Left ventricle myocardium inferior (tissue), 1 donor: Measurements from ENCODE around the gene KIAA1671. TPM values are rescaled to one million over a fixed set of nuclear protein-coding genes. Genes with fewer than 3 reads are reported as not detected.
"Not testable (repeated sequence)": the region's sequence is repeated elsewhere in the genome, so short reads cannot be mapped to it uniquely, and the experiment has no call there.

Experiments used
- DNase-seq: peaks from one replicate; pipeline ENCODE4 v3.0.0-alpha.2; 2020
- H3K27ac ChIP-seq: fragments of 200-600 bp; replicated peaks from 2 replicates; pipeline ENCODE4 v1.8.0; 2021
- H3K27me3 ChIP-seq: fragments of 200-600 bp; 2 replicates; pipeline ENCODE4 v1.8.0; 2021; ENCODE audit warnings: low read depth
- H3K36me3 ChIP-seq: fragments of 200-600 bp; 2 replicates; pipeline ENCODE4 v1.8.0; 2021
- H3K4me1 ChIP-seq: fragments of 200-600 bp; 2 replicates; pipeline ENCODE4 v1.8.0; 2021
- H3K4me3 ChIP-seq: fragments of 200-600 bp; 2 replicates; pipeline ENCODE4 v1.8.0; 2021; ENCODE audit warnings: mild to moderate bottlenecking, moderate library complexity
- H3K9me3 ChIP-seq: fragments of 200-600 bp; replicated peaks from 2 replicates; pipeline ENCODE4 v1.8.0; 2021
- CTCF ChIP-seq: fragments of 200-600 bp; IDR thresholded peaks from 2 replicates; pipeline ENCODE4 v1.8.0; 2021; ENCODE audit warnings: antibody characterized with exemption, mild to moderate bottlenecking, borderline replicate concordance
- intact Hi-C: fragments of 100-400 bp; cut with micrococcal nuclease; formaldehyde crosslinking; loops from one replicate; pipeline ENCODE4 v1.11.0; 2022
- total RNA-seq: library from RNA; stranded (reverse); fragmentation: NEBNext Ultra II Directional; extraction: Animal tissue kit (Norgen Biotek cat#: 25700); gene quantifications from one replicate; pipeline ENCODE4 v1.2.1, GENCODE V29; 2021
- donor health status: DM: no; HTN: yes; CAD: no; lungs with severe emphysema.

The KIAA1671 gene
- total RNA-seq, 1 donor from 2014 or later: 12.2 TPM

- no peaks in the 10 kb centered on the region for H3K36me3 ChIP-seq
- DNase-seq: no peak
- TF ChIP-seq CTCF: no peak
- no peaks in the 10 kb centered on the region for H3K9me3 ChIP-seq
- H3K27me3 ChIP-seq: peaks cover 59% of the 10 kb centered on the region
- H3K4me3 ChIP-seq: no peak overlapping the region
- H3K4me1 ChIP-seq: no peaks in the 10 kb centered on the region
- no peak overlapping the region for H3K27ac ChIP-seq
- intact Hi-C loops: no loop called here
Observed at GRCh38 chr22:25219948-25220442, 267.5 kb downstream of the KIAA1671 start.

GRCh38 chr22:25221790-25222189, 269.3 kb downstream of the KIAA1671 start:
- peaks cover 62% of the 10 kb centered on the region for H3K27me3 ChIP-seq
- TF ChIP-seq CTCF: no peak
- intact Hi-C loops: no loop called here
- H3K4me3 ChIP-seq: no peak overlapping the region
- H3K27ac ChIP-seq: no peak overlapping the region
- H3K36me3 ChIP-seq: no peaks in the 10 kb centered on the region
- no peak for DNase-seq
- no peaks in the 10 kb centered on the region for H3K9me3 ChIP-seq
- no peaks in the 10 kb centered on the region for H3K4me1 ChIP-seq

GRCh38 chr22:25223269-25223850, 270.8 kb downstream of the KIAA1671 start:
- Histone ChIP-seq H3K27me3 (peaks cover 48% of the 10 kb centered on the region), H3K36me3 (no peaks in the 10 kb centered on the region), H3K4me1 (no peaks in the 10 kb centered on the region), H3K27ac (no peak overlapping the region), H3K4me3 (no peak overlapping the region), H3K9me3 (no peaks in the 10 kb centered on the region)
- no peak for TF ChIP-seq CTCF
- intact Hi-C loops: no loop called here
- DNase-seq: no peak

GRCh38 chr22:25228822-25229221, 276.3 kb downstream of the KIAA1671 start:
- Histone ChIP-seq H3K9me3 (no peaks in the 10 kb centered on the region), H3K27ac (no peak overlapping the region), H3K4me3 (no peak overlapping the region), H3K4me1 (no peaks in the 10 kb centered on the region), H3K27me3 (peaks cover 42% of the 10 kb centered on the region), H3K36me3 (no peaks in the 10 kb centered on the region)
- intact Hi-C loops: no loop called here
- no peak for DNase-seq
- no peak for TF ChIP-seq CTCF

- H3K36me3 ChIP-seq, H3K9me3 ChIP-seq, H3K4me1 ChIP-seq, DNase-seq, H3K4me3 ChIP-seq, H3K27ac ChIP-seq, intact Hi-C loops: not testable (repeated sequence)
- peaks cover 47% of the 10 kb centered on the region for H3K27me3 ChIP-seq
Observed at GRCh38 chr22:25230760-25231159, 278.2 kb downstream of the KIAA1671 start.

GRCh38 chr22:25232301-25232700, 279.8 kb downstream of the KIAA1671 start:
- Histone ChIP-seq H3K36me3 (no peaks in the 10 kb centered on the region), H3K27me3 (peaks cover 63% of the 10 kb centered on the region), H3K4me1 (peaks cover 4% of the 10 kb centered on the region), H3K9me3 (no peaks in the 10 kb centered on the region), H3K27ac (no peak overlapping the region), H3K4me3 (no peak overlapping the region)
- DNase-seq: no peak
- no peak for TF ChIP-seq CTCF
- intact Hi-C loops: no loop called here

- DNase-seq, intact Hi-C loops, H3K9me3 ChIP-seq, H3K27ac ChIP-seq, H3K4me3 ChIP-seq, H3K36me3 ChIP-seq, H3K4me1 ChIP-seq: not testable (repeated sequence)
- peaks cover 74% of the 10 kb centered on the region for H3K27me3 ChIP-seq
Observed at GRCh38 chr22:25233706-25234105, 281.2 kb downstream of the KIAA1671 start.
